AG09319 (cell line): ENCODE results near the gene PITPNC1.
"Not testable (repeated sequence)": the region's sequence is repeated elsewhere in the genome, so short reads cannot be mapped to it uniquely, and the experiment has no call there.

Experiments
- DNase-seq: peaks from one replicate; pipeline ENCODE4 v3.0.0-alpha.2; 2010; ENCODE audit warnings: low read depth; ENCODE audit errors: extremely low read depth
- CTCF ChIP-seq: IDR thresholded peaks from 2 replicates; pipeline ENCODE4 v1.5.1; 2011; ENCODE audit warnings: low read depth, mild to moderate bottlenecking, inconsistent platforms, low read length, moderate library complexity

The PITPNC1 gene

GRCh38 chr17:67625971-67626370 lies 248.9 kb downstream of the PITPNC1 start:
- no peak for DNase-seq
- TF ChIP-seq CTCF: no peak

GRCh38 chr17:67628580-67629013 lies 251.5 kb downstream of the PITPNC1 start:
- peak; percentile 23 for TF ChIP-seq CTCF
- no peak for DNase-seq

- peak; percentile 70 for DNase-seq
- peak; percentile 68 for TF ChIP-seq CTCF
Observed at GRCh38 chr17:67629971-67630320, 252.9 kb downstream of the PITPNC1 start.

- not testable (repeated sequence) for DNase-seq
Observed at GRCh38 chr17:67630836-67631235, 253.8 kb downstream of the PITPNC1 start.

- no peak for DNase-seq
- TF ChIP-seq CTCF: no peak
Observed at GRCh38 chr17:67632141-67632540, 255.1 kb downstream of the PITPNC1 start.

- no peak for TF ChIP-seq CTCF
- DNase-seq: no peak
Observed at GRCh38 chr17:67633751-67634211, 256.7 kb downstream of the PITPNC1 start.

GRCh38 chr17:67635681-67636080 lies 258.6 kb downstream of the PITPNC1 start:
- TF ChIP-seq CTCF: no peak

GRCh38 chr17:67636312-67636711 lies 259.2 kb downstream of the PITPNC1 start:
- TF ChIP-seq CTCF: no peak
- no peak for DNase-seq

More at GRCh38 chr17:67635681-67636080, 258.6 kb downstream of the PITPNC1 start:
- DNase-seq: no peak
